NCI-H1048 (cell line): ENCODE results near the gene ZNF716.
"Not testable (repeated sequence)": the region's sequence is repeated elsewhere in the genome, so short reads cannot be mapped to it uniquely, and the experiment has no call there.

Experiments
- DNase-seq: peaks from one replicate; lab custom pipeline; 2025; lab: John Stamatoyannopoulos, UW

Gene ZNF716

DNA sequence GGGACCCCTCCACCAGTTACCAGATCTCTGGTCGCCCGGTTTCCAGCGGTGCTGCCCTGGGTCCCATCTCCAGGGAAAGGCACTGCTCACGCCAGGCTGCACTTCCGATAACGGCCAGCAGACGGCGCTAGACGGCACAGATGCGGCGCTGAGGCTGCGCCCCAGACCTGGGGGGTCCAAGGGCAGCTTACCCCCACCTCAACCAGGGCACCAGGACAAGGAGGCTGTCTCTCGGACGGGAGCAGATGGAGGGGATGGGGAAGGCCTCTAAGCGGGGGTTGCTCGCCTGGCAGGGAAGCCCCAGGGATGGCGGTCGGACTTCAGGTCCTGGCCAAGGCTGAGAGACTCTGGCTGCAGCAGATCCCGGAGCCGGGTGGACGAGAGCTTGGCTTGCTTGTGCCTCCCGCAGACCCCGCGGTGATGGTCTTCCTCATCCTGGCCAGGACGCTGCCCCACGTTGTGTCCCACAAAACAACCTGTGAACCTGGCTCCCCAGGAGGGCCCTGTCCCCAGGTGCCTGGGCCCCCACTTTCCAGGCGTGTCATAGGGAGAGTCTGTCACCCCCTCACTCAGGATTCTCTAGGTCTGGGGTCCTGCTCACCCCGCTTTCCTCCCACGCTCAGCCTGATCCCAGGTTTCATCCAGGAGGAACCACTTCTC is 23.9 kb upstream of the ZNF716 start:
- no peak for DNase-seq

DNA sequence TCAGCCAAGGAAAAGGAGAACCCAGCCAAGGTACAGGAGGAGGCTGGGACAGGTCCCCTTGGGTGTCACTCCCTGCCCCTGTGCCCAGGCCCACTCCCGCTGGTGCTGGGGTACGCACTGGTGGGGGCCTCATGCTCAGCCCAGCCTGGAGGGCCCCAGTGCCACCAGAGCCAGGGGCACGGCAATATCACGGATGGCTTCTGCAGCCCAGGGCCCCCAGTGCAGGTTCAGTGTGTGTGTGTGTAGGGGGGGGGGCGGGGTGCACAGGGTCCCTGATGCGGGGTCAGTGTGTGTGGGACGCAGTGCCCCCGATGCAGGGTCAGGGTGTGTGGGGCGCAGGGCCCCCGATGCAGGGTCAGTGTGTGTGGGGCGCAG is 23.4 kb upstream of the ZNF716 start:
- DNase-seq = no peak

DNA sequence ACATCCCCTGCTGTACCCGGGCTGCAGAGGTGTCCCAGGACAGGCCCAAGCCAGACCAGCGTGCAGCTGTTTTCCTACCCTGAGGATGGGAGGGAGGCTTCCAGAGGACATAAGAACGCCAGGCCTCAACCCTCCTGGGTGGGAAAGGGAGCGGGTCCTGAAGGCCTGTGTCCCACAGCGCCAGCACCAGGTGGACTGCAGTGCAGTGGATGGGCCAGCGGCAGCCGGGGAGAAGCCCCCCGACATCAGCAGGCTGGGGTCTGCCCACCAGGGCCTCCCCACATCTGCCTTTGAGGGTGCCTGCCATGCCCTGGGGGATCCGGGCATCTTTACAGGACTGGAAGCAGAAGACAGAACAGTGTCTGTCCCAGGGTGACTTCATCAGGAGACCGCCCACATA is 22.8 kb upstream of the ZNF716 start:
- DNase-seq = no peak

DNA sequence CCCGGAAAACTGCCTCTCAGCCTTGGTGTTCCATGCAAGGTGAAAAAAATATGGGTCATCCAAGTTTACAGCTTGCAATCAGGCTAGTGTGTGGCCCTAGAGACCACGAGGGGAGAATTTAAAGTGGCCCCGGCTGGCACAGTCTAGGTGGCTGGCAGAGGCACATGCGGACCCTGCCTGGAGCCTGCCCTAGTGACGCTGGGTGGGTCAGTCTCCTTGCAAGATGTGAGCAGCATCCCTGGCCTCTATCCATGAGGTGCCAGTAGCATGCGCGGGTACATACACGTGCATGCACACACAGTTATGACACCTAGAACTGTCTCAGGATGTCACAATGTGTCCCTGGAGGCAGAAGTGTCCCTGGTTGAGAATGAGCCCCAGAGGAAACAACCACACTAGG is 22.4 kb upstream of the ZNF716 start:
- no peak for DNase-seq

DNA sequence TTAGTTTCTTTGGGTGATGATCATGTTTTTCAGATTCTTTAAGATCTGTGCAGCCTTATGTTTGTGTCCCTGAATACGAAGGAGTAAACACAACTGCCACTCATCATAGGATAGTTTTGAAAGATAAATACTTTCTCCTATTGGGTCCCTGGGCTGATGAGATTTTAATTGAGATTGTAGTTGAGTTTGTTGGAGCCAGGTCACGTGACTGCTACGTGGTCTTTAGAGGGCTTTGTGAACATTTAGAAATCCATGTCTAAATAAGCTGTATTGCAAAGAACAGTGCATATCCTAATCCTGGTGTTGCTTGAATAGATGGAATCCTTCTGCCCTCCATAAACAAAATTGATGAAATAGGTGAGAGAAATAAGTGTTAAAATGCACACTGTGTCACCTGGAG is 17.4 kb upstream of the ZNF716 start:
- no peak for DNase-seq

DNA sequence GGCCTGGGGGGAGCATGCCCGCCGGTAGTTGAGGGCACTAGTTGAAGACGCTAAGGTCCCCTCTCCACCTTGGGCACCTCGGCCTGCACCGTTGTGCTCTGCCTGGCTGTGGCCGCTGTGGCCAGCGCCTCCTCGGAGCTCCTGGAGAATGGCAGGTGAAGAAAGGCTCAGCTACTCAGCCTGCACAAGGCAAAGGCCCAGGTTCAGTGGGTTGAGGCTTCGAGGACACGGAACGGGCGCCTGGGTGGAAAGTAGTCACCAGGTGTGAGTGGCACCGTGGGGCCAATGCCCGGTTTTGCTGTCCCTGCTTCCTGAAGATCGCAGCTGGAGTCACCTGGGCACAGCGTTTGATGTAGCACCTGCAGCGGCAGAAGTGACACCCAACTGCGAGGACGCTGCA is 12.4 kb upstream of the ZNF716 start:
- DNase-seq = no peak

DNA sequence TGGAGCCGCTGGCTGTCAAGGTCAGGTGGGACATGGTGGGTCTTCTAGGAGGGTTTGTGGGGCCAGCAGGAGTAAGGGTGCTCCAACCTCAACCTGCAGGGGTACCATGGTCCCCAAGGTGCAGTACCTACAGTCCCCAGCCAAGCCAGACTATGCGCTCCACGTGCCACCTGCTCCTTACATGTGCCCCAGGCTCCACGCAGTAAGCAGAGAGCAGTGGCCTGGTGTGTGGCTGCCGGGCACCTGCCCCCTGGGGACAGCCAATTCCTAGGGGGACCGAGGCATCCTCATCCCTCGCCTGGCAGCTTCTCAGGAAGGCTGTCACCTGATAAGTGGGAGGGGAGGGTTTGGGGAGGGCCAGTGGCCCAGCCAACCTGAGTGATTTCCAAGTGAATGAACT is 11.7 kb upstream of the ZNF716 start:
- no peak for DNase-seq

DNA sequence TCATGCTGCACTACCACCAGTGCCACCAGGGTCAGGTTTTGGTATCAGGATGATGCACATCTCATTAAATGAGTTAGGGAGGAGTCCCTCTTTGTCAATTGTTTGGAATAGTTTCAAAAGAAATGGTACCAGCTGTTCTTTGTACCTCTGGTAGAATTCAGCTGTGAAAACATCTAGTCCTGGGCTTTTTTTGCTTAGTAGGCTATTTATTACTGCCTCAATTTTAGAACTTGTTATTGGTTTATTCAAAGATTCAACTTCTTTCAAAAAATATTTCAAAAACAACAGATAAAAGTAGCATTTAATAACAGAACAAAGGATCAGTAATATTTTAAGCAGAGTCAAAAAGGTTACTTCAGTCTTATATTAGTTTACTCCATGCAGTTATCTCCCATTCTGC is 6.4 kb upstream of the ZNF716 start:
- DNase-seq = no peak

DNA sequence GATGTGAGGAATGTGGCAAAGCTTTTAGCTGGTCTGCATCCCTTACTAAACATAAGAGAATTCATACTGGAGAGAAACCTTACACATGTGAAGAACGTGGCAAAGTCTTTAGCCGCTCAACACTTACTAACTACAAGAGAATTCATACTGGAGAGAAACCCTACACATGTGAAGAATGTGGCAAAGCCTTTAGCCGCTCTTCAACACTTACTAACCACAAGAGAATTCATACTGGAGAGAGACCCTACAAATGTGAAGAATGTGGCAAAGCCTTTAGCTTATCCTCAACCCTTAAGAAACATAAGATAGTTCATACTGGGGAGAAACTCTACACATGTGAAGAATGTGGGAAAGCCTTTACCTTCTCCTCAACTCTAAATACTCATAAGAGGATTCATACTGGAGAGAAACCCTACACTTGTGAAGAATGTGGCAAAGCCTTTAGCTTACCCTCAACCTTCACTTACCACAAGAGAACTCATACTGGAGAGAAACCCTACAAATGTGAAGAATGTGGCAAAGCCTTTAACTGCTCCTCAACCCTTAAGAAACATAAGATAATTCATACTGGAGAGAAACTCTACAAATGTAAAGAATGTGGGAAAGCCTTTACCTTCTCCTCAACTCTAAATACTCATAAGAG is 19.3 kb downstream of the ZNF716 start:
- DNase-seq = not testable (repeated sequence)

DNA sequence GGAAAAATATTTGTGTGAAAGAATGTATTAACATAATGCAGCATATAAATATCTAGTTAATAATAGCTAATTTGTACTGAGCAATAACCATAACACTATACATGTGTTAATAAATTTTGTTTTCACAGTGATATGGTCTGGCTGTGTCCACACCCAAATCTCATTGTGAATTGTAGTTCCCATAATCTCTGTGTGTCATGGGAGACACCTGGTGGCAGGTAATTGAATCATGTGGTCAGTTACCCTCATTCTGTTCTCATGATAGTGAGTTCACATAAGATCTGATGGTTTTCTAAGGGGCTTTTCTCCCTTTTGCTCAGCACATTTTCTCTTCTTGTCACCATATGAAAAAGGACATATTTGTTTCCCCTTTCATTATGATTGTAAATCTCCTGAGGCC is 30.3 kb downstream of the ZNF716 start:
- not testable (repeated sequence) for DNase-seq

DNA sequence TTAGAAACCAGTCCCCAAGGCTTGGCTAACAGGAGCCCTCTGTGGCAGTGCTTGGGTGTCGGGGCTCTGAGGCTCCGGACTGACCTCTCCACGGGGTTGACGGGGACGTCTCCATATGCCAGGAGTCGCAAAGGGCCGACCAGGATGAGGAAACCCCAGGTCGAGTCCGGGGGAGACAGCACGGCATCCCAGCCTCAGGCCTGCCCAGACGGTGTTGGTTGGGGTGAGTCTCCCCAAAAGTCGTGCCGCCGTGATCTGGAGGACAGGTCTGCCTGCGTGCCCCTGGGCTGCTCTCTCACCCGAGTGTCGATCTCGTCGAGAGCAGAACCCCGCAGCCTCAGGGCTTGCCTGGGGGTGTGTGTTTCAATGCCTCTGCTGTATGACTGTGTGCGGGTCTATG is 35.0 kb downstream of the ZNF716 start:
- DNase-seq = not testable (repeated sequence)

DNA sequence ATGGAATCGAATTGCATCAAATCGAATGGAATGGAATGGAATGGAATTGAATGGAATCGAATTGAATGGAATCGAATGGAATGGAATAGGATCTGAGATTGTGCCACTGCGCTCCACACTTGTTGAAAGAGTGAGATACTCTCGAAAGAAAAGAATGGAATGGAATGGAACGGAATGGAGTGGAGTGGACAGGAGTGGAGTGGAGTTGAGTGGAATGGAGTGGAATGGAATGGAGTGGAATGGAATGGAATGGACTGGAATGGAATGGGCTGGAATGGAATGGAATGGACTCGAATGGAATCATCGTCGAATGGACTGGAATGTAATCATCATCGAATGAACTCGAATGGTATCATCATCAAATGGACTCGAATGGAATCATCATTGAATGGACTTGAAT is 38.0 kb downstream of the ZNF716 start:
- DNase-seq = no peak

DNA sequence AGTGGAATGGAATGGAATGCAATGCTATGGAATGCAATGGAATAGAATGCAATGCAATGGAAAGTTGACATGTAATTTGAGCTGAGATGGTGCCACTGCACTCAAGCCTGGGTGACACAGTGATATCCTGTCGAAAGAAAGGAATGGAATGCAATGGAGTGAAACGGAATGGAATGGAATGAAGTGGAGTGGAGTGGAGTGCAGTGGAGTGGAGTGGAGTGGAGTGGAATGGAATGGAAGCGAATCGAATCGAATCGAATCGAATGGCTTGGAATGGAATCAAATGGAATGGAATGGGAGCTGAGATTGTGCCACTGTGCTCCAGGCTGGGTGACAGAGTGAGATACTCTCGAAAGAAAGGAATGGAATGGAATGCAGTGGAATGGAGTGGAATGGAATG is 45.1 kb downstream of the ZNF716 start:
- DNase-seq = not testable (repeated sequence)

DNA sequence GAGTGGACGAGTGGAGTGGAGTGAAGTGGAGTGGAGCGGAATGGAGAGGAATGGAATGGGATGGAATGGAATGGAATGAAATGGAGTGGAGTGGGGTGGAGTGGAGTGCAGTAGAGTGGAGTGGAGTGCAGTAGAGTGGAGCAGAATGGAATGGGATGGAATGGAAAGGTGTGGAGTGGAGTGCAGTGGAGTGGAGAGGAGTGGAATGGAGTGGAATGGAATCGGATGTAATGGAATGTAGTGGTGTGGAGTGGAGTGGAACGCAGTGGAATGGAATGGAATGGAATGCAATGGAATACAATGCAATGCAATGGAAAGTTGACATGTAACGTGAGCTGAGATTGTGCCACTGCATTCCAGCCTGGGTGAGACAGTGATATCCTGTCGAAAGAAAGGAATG is 46.4 kb downstream of the ZNF716 start:
- DNase-seq = no peak

DNA sequence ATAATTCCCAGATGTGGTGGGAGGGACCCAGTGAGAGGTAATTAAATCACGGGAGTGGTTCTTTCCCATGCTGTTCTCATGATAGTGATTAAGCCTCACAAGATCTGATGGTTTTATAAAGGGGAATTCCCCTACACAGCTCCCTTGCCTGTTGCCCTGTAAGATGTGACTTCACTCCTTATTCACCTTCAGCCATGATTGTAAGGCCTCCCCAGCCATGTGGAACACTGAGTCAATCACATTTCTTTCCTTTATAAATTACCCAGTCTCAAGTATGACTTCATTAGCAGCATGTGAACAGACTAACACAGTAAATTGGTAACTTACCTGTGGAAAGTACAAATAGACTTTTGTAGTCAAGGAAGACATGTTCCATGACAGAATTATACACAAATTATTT is 55.2 kb downstream of the ZNF716 start:
- DNase-seq = no peak
